Amygdala (tissue), 56 donors: ENCODE data around the gene LPCAT1.

ENCODE experiments used
- DNase-seq, 56 donors: peaks; one replicate each; lab custom pipeline; 2025; lab: John Stamatoyannopoulos, UW

The LPCAT1 gene

DNA sequence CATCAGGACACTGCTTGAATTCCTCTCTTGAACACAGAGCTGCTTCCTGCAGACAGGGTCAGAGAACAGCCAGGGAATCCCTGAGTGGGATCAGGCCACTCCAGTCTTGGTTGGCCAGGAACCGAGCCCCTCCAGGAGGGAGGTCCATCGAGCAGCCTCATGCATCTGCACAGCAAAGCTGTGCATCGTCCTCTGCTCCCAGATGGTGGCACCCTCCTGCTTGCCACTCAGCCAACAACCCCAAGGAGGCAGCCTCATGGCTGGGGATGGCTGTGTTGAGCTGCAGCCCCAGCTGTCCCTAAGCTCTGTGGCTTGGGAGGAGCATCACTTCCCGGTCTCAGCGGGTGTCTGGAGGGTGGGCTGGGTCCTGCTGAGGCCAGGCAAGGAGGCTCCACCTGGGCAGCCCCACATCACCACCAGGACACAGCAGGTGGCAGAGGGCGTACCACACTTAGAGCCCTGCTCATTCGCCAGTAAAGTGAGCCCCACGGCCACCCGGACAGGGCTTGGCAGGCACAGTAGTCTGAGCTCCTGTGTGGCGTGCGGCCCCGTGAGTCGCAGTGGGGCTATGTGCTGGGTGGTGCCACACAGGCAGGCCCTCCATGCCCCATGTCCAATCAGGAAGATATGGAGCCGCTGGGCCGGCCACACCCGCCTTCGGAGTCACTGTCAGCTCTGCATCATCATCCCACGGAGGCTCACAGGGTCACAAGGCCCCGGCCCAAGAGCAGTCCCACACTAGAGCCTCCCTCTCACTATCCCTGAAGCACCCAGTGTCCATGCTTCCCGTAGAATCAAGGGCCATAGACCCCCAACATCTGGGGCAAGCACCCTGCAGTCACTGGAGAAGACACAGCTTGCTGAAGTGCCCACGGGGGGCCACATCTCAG is 11.9 kb downstream of the LPCAT1 start:
- DNase-seq: peak in 1 of 56 donors; percentile 30

DNA sequence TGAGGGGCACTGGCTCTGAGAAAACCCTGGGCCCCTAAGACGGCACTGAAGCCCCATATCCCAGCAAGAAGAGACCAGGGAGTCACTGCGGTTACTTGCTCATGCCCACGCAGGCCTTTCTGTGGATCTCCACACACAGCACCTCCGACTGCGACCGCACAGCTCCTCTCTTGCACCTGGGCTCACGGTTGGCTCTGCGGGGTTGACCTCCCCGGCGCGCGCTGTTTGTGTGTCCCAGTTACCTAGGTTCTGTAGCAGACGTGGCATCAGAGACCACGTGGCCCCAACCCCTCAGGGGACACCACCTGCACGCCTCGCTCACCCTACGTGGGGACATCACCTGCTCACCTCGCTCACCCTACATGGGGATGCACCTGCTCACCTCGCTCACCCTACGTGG is 12.7 kb downstream of the LPCAT1 start:
- no peak for DNase-seq

DNA sequence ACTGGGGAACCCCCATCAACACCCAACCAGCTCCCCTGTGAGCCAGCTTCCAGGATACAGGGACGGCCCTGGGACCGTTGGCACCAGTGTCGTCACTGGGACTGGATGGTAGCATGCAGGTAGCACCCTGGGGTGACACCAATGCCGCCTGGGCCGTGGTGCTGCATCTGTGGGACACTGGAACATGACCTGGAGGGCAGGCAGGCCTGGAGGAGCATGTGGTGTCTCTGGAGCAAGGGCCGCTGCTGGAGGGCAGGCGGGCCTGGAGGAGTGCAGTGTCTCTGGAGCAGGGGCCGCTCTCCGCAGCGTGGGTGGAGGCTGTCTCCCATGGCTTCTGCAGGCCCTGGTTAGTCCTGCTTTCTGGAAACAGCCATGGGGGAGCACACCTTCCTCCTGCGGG is 13.1 kb downstream of the LPCAT1 start:
- no peak for DNase-seq

DNA sequence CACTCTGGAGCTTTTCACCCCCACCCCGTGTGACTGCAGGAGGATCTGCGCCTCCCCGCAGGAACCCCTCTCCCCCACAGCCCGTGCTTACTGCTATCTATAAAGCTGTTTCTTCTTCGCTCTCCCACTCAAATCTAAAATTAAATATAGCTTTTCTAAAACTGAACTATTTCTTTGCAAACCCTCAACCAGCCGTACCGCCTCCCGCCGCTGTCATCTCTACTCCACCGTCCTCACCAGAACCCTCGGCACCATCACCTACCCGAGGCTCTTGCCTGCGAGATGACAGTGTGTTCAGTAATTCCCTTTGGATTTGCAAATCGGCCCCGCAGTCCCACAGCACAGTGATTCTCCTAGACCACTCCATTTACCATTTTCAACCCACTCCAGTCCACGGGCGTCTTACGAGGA is 13.6 kb downstream of the LPCAT1 start:
- DNase-seq: peak in 5 of 56 donors; percentile 33 to 49 (median 44)

DNA sequence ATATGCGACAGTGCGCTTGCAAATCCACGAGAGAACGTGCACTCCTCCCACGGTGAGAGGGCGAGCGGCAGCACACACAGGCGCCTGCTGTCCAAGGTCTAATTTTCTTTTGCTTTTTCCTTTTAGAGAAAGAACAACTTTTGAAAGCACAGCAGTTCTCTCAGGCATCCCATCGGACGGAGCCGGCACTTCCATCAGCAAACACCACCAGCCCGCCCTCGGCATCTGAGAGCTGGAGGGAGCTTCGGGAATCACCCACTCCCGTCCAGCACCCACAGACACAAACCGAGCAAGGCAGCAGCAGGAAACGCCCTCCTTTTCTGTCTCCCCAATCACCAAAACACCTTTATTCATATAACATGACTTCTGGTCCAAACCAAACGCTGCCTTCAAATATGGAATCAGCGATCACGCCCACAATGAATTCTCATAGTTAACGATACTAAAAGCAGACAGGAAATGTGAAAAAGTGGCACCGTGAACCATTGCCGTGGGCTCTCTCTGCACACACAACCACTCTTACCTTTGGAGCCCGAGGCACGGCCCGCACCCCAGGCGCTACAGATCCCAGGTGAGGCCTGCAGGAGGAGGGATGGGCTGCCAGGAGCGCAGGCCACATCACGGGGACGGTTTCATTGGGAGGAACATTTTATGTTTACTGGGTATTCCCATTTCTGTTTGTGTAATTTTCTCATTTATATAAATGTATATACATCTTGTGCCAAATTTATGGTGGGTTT is 14.2 kb downstream of the LPCAT1 start:
- no peak for DNase-seq

DNA sequence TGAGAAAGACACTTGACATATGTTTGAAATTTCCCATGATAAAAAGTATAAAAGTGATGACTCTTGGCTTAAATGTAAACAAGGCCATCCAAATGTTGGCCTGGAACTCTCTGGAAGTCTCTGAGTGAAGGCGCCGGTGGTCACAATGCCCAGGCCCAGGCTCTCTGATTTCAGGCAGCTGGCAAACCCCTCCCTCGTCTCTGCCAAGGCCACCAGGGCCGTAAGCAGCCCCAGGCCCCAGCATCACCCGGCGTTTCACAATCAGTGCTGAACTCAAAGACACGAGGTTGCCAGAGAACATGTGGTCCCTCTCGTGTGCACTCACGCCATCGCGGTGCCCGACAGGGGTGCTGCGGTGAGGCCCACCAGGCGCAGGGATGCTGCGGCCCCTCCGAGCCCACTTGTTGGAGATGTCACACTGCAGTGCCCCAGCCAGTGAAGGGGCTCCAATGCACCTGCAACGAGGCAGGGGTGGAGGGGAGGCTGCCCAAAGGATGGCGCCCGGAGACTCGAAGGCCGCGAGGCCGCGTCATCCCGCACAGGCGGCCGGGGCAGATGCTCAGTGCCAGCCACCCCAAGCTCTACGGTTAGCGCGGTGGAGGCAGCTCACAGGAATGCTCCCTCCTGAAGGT is 15.0 kb downstream of the LPCAT1 start:
- DNase-seq: no peak

DNA sequence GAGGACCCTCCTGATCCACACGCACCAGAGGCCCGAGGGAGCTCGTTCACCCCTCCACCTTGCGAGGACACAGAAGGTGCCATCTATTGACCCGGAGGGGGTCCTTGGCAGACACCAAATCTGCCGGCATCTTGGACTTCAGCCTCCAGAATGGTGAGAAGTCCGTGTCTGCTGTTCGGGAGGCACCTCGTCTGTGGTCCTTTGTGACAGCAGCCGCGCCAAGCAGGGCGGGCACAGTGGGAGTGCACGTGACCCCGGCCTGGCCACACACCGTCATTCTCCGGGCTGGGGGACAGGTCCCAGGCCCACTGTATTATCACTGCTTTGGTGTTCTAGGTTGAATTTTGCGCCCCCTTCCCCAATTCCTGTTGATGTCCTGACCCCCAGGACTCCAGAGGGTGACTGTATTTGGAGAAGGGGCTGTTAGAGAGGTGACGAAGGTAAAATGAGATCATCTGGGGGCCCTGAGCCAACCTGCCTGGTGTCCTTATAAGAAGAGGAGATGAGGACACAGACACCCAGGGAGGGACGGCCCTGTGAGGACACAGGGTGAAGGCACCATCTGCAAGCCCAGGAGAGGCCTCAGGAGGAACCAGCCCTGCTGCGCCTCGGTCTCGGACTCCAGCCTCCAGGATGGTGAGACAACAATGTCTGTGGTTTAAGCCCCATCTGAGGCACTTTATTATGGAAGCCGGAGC is 15.7 kb downstream of the LPCAT1 start:
- no peak for DNase-seq

DNA sequence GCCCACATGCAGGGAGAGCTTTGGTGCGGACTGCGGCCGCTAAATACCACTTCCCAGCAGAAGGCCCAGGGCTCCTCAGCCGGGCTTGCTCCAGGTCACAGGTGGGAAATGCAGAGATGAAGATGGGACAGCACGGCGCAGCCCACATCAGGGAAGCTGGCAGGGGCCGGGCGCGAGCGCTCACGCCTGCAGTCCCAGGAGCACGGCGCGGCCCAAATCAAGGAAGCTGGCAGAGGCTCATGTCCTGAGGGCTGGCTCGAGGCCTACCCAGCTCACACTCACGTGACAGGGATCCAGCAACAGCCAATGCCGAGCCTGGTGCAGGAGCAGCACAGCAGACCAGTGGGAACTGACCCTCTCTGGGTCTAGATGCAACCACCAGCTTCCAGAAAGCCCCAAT is 16.3 kb downstream of the LPCAT1 start:
- no peak for DNase-seq

DNA sequence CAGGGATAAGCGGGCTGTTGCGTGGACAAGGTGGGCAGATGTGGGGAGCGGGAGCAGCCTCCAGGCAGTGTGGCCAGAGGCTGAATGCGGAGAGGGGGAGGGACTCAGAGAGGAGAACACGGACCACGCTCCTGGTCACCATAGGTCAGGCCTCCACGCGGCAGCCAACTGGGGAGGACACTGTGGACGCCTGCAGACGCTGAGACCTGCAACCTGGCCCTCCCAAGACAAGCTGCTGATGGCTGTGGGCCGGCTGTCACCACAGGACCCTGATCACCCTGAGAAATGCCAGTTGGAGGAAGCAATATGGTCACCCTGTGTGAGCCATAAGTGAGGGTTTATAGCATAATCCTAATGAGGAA is 16.8 kb downstream of the LPCAT1 start:
- no peak for DNase-seq

DNA sequence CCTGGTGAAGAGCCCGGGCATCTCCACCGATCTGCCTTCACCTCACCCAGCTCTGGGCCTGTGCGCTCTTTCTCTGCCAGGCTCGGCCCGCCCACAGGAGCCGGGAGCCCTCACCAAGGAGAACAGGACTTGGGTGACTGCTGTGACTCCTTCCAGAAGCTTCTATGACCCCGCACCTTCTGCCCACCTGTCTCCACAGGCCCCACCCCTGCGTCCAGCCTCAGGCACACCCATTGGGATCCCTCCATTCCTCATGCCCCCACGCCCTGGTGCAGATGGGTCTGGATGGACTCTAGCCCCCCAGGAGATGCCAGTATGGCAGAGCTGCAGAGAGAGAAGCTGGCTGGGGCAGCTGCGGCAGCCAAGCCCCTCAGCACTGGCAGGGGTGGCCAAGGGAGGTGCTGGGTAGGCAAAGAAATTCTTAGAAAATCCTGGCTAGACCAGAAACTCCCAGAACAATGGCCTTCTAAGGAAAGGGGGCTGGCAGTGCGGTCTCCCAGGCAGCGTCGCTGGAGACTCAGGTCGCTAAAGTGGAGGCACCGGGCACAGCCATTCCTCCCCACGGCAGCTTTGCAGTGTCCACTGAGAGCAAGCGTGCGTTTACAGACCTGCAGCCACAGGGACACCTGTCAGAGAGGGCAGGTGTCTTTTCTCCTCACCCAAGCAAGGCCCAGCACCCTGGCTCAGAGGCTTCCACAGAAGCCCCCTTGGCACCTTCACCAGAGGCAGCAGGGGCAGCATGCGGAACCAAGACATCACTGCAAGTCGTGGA is 17.3 kb downstream of the LPCAT1 start:
- no peak for DNase-seq

DNA sequence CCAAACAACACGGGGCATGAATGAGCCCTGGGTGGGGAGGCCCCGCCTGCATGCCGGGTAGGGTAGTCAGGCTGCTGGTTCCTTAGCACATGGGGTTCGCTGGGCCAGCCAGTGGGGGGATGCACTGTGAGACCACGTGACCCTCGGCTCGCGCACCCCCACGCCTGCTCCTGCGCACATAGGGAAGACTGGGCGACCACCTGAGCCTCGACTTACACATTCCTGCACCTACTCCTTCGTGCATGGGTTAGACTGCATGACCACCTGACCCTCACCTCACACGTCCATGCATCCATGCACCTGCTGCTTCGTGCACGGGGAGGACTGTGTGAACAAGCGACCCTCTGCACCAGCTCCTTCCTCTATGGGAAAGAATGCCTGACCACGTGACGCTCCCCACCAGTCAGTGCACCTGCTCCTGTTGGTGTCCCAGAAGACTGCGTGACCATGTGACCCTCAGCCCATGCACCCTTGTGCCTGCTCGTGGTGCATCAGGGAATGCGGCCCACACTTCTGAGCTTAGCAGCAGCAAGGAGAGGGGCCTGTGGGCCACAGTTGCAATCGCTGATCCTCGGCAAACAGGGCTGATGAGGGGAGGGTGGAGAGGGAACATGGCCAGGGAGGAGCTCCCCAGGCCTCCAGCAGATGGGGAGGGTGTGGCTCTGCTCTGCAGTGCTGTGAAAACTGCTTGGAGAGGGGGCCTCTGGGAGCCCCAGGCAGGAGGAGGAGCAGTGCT is 18.1 kb downstream of the LPCAT1 start:
- DNase-seq: no peak

DNA sequence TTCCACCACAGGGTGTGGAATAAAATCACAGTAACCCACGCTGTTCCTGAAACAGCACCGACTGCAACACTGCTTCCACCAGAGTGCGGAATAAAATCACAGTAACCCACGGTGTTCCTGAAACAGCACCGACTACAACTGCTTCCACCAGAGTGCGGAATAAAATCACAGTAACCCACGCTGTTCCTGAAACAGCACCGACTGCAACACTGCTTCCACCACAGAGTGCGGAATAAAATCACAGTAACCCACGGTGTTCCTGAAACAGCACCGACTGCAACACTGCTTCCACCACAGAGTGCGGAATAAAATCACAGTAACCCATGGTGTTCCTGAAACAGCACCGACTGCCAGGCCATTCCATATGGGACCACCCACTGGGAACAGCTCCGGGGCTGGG is 18.7 kb downstream of the LPCAT1 start:
- DNase-seq: peak in 1 of 56 donors; percentile 37

DNA sequence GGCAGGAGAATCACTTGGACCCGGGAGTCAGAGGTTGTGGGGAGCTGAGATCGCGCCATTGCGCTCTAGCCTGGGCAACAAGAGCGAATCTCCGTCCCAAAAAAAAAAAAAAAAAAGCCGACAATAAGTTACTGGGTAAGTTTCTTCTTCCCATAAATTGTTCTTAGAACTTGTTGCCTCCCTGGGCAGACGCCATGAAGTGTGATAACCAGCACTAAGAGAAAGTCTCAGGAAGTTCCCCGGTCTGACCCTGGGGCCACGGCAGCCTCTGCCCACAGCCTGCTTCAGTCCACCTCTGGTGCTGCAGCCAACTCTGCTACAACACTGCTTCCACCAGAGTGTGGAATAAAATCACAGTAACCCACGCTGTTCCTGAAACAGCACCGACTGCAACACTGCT is 19.1 kb downstream of the LPCAT1 start:
- DNase-seq: no peak

DNA sequence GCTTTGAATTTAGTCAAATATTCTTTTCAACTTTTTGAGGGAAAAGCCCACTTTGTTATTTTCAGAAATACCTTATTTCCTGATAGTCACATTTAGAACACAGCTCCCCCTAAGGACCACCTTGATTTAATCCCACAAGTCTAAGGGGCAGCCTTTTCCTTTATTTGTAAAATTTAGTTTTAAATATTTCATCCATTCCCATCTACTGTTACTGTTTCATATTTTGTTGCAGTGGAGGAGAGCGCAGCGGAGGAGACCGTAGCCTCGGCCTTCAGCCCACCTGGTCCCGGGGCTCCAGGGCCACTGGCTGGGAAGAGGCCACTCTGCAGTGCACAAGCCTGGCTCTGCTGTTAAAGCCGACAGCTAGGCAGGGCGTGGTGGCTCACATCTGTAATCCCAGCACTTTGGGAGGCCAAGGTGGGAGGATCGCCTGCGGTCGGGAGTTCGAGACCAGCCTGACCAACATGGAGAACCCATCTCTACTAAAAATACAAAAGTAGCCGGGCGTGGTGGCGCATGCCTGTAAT is 19.6 kb downstream of the LPCAT1 start:
- DNase-seq: no peak

DNA sequence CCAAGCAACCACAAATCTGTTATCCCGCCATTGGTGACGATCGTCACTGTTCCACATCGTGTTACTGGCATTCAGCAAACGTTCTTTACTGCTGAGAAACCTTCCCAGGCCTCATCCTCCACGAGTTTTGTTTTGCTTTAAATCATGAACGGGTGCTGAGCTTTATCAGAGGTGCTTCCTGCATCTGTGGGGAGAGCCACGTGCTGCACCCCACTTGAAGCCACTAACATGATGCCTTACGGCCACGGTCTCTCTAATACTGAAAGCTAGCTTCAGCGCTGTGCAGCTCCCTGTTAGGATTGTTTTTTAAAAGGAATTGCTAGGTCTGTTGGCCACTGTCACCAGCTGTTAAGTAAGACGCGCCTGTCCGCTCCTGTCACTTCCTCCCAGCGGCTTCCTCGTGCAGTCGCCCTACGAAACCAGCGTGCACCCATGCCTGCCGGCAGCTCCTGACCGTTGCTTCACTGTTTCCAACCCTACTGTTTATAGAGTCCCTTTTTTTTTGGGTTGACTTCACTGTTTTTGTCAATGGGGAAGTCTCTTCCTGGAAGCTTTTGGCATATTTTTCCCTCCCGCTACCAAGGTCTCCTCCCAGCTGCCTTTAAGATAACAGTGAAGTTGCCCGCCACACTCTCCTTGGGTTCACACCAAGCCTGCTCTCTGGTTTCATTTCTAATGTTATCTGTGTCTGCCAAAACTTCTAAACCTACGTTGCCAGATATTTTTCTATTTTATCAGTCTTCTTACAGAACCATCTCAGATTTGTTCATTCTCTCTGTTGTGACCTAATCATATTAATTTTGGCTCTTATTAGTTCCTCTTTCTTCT is 20.3 kb downstream of the LPCAT1 start:
- DNase-seq: peak in 9 of 56 donors; percentile 15 to 47 (median 29)

DNA sequence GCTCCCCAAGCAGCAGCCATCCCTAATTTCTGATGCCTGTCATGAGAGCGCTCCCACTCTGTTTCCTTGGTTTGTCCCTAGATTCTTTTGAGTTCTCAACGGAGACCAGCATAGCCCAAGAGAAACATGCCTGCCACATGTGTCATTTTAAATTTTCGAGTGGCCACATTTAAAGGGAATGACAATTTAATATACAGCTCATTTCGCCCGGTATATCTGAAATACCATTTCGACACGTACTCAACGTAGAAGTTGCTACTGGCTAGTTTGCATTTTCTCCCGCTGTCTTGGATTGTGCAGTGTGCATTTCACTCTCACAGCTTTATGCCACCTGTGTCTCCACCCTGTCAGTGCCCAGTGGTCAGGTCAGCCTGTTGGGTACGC is 21.0 kb downstream of the LPCAT1 start:
- DNase-seq: no peak

DNA sequence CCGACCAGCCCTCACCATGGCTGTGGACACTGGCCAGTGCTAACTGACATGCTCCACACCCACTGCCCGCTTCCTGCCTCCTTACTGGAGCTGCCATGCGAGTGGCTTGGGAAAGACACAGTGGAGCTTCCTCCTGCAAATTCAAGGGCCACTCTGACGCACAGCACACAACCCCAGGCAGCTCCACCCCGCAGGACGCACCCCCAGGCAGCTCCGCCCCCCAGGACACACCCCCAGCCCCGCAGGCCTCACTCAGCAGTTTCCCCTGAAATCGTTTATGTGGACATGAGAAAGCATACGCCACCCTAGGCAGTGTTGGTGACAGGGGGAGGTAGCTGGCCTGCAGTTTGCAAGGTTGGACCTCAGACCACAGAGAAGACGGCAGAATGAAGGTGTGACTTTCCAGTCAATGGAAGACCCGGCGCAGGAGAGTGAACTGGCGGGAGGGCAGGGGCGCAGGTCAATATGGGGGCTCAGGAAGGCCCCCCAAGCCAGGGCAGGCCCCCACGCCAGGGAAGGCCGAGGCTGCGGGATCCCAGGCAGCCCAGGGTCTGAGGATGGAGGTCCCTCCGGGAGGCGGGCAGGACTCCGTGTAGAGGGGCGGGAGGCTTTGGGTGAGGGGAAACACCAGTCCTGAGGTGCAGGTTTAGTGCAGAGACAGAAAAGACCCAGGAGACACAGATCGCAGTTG is 21.6 kb downstream of the LPCAT1 start:
- no peak for DNase-seq
